Measurements from ENCODE around the gene LINGO1. TPM values are rescaled to one million over a fixed set of nuclear protein-coding genes. Genes with fewer than 3 reads are reported as not detected.

Gene LINGO1
- total RNA-seq, 4 donors from 2014 or later = 0.13 to 0.87 (median 0.35) TPM

- WGBS, 2 donors (ENCODE audit: low coverage in 1 of 2) = no CpG with 5 or more reads among the region's 4 CpGs
- Histone ChIP-seq H3K36me3 (no peaks in the 10 kb centered on the region), H3K4me1 (peaks cover 0 to 8% (median 0%) of the 10 kb centered on the region in 3 donors), H3K9me3 (peaks cover 0 to 5% (median 0%) of the 10 kb centered on the region in 3 donors), H3K27me3 (no peaks in the 10 kb centered on the region), H3K4me3 (no peak overlapping the region), H3K27ac (no peak overlapping the region)
- TF ChIP-seq EP300 (IDR thresholded peaks at IDR 0.05) (no peak), POLR2A (IDR thresholded peaks at IDR 0.05) (no peak), CTCF (IDR thresholded peaks at IDR 0.05) (no peak), POLR2AphosphoS5 (IDR thresholded peaks at IDR 0.05) (no peak)
- ATAC-seq = no peak
These were observed 60.5 kb downstream of the LINGO1 start for GRCh38 chr15:77572186-77572585.

- no CpG with 5 or more reads among the region's 15 CpGs for WGBS, 2 donors (ENCODE audit: low coverage in 1 of 2)
- Histone ChIP-seq H3K4me3 (no peak overlapping the region), H3K36me3 (no peaks in the 10 kb centered on the region), H3K4me1 (peaks cover 0 to 4% (median 0%) of the 10 kb centered on the region in 3 donors), H3K27ac (no peak overlapping the region), H3K9me3 (peaks cover 0 to 5% (median 0%) of the 10 kb centered on the region in 3 donors), H3K27me3 (no peaks in the 10 kb centered on the region)
- TF ChIP-seq CTCF (IDR thresholded peaks at IDR 0.05) = no peak
- no peak for TF ChIP-seq EP300 (IDR thresholded peaks at IDR 0.05)
- no peak for TF ChIP-seq POLR2AphosphoS5 (IDR thresholded peaks at IDR 0.05)
- TF ChIP-seq POLR2A (IDR thresholded peaks at IDR 0.05) = no peak
- ATAC-seq = no peak
These were observed 61.0 kb downstream of the LINGO1 start for GRCh38 chr15:77571741-77572140.

GRCh38 chr15:77571181-77571580 is 61.5 kb downstream of the LINGO1 start:
- H3K36me3 ChIP-seq = no peaks in the 10 kb centered on the region
- no peak for TF ChIP-seq EP300 (IDR thresholded peaks at IDR 0.05)
- TF ChIP-seq POLR2A (IDR thresholded peaks at IDR 0.05) = no peak
- no peak for TF ChIP-seq CTCF (IDR thresholded peaks at IDR 0.05)
- no peak for TF ChIP-seq POLR2AphosphoS5 (IDR thresholded peaks at IDR 0.05)
- H3K27ac ChIP-seq = no peak overlapping the region
- no CpG with 5 or more reads among the region's 6 CpGs for WGBS, 2 donors (ENCODE audit: low coverage in 1 of 2)
- no peak overlapping the region for H3K4me3 ChIP-seq
- H3K4me1 ChIP-seq = peaks cover 0 to 4% (median 0%) of the 10 kb centered on the region in 3 donors
- H3K9me3 ChIP-seq = peaks cover 0 to 5% (median 0%) of the 10 kb centered on the region in 3 donors
- H3K27me3 ChIP-seq = no peaks in the 10 kb centered on the region
- ATAC-seq = no peak

GRCh38 chr15:77569729-77570125 is 63.0 kb downstream of the LINGO1 start:
- H3K36me3 ChIP-seq = no peaks in the 10 kb centered on the region
- no peak for ATAC-seq
- H3K4me3 ChIP-seq = peak overlapping the region in 1 of 2 donors; percentile 20
- H3K27ac ChIP-seq = no peak overlapping the region
- no peak for TF ChIP-seq CTCF (IDR thresholded peaks at IDR 0.05)
- no peak for TF ChIP-seq POLR2A (IDR thresholded peaks at IDR 0.05)
- TF ChIP-seq EP300 (IDR thresholded peaks at IDR 0.05) = no peak
- TF ChIP-seq POLR2AphosphoS5 (IDR thresholded peaks at IDR 0.05) = no peak
- H3K9me3 ChIP-seq = peaks cover 0 to 5% (median 0%) of the 10 kb centered on the region in 3 donors
- no peaks in the 10 kb centered on the region for H3K27me3 ChIP-seq
- 44% methylated on average over 3 of the region's 6 CpGs; no CpG with 5 or more reads in 1 of the 2 donors for WGBS, 2 donors (ENCODE audit: low coverage in 1 of 2)
- peaks cover 0 to 4% (median 0%) of the 10 kb centered on the region in 3 donors for H3K4me1 ChIP-seq

GRCh38 chr15:77568973-77569728 is 63.6 kb downstream of the LINGO1 start:
- peak overlapping the region in 1 of 2 donors; percentile 20 for H3K4me3 ChIP-seq

More at GRCh38 chr15:77568973-77569728, 63.6 kb downstream of the LINGO1 start:
- Histone ChIP-seq H3K36me3 (no peaks in the 10 kb centered on the region), H3K27me3 (no peaks in the 10 kb centered on the region), H3K9me3 (peaks cover 0 to 5% (median 0%) of the 10 kb centered on the region in 3 donors), H3K27ac (no peak overlapping the region), H3K4me1 (peaks cover 0 to 4% (median 0%) of the 10 kb centered on the region in 3 donors)
- TF ChIP-seq EP300 (IDR thresholded peaks at IDR 0.05) (no peak), POLR2A (IDR thresholded peaks at IDR 0.05) (no peak), CTCF (IDR thresholded peaks at IDR 0.05) (no peak), POLR2AphosphoS5 (IDR thresholded peaks at IDR 0.05) (no peak)
- WGBS, 2 donors (ENCODE audit: low coverage in 1 of 2) = 52 to 68% methylated on average over 21 to 22 of the region's 24 CpGs
- no peak for ATAC-seq
